Smooth muscle cell (in vitro differentiated cells): ENCODE results near the gene SH3TC1. TPM values are rescaled to one million over a fixed set of nuclear protein-coding genes. Genes with fewer than 3 reads are reported as not detected.
A peak's percentile ranks its signal among the peaks of the same experiment; 100 is the strongest.

Experiments used
- DNase-seq: peaks from one replicate; lab custom pipeline; 2025; ENCODE audit not compliant: unreplicated experiment; lab: John Stamatoyannopoulos, UW
- H2AFZ ChIP-seq: fragments of 200-600 bp; sonication (generic); 2 replicates; pipeline ENCODE4 v1.6.0; 2016; ENCODE audit warnings: antibody characterized with exemption, low read depth, mild to moderate bottlenecking
- H3F3A ChIP-seq: fragments of 200-600 bp; sonication (generic); 2 replicates; pipeline ENCODE4 v1.6.0; 2017; ENCODE audit warnings: antibody characterized with exemption, low read depth
- H3K27ac ChIP-seq: fragments of 200-600 bp; sonication (generic); 2 replicates; pipeline ENCODE4 v1.5.1; 2016; ENCODE audit warnings: low read depth, mild to moderate bottlenecking
- H3K27me3 ChIP-seq: fragments of 200-600 bp; sonication (generic); 2 replicates; pipeline ENCODE4 v1.6.1; 2016; ENCODE audit warnings: low read depth, mild to moderate bottlenecking
- H3K36me3 ChIP-seq: fragments of 200-600 bp; sonication (generic); 2 replicates; pipeline ENCODE4 v1.5.1; 2016; ENCODE audit warnings: low read depth
- H3K4me1 ChIP-seq: fragments of 200-600 bp; sonication (generic); 2 replicates; pipeline ENCODE4 v1.5.1; 2016; ENCODE audit warnings: low read depth
- H3K4me2 ChIP-seq: fragments of 200-600 bp; sonication (generic); 2 replicates; pipeline ENCODE4 v1.6.0; 2016; ENCODE audit warnings: mild to moderate bottlenecking
- H3K4me3 ChIP-seq: fragments of 200-600 bp; sonication (generic); 2 replicates; pipeline ENCODE4 v1.5.1; 2016; ENCODE audit warnings: mild to moderate bottlenecking
- H3K79me2 ChIP-seq: fragments of 200-600 bp; sonication (generic); 2 replicates; pipeline ENCODE4 v1.6.0; 2016; ENCODE audit warnings: low read depth, mild to moderate bottlenecking
- H3K9ac ChIP-seq: fragments of 200-600 bp; sonication (generic); 2 replicates; pipeline ENCODE4 v1.6.0; 2016; ENCODE audit warnings: low read depth
- H3K9me3 ChIP-seq: fragments of 200-600 bp; sonication (generic); replicated peaks from 2 replicates; pipeline ENCODE4 v1.5.1; 2016; ENCODE audit warnings: low read depth
- H4K20me1 ChIP-seq: fragments of 200-600 bp; sonication (generic); 2 replicates; pipeline ENCODE4 v1.6.0; 2016; ENCODE audit warnings: low read depth
- CTCF ChIP-seq: fragments of 200-600 bp; sonication (generic); IDR thresholded peaks from 2 replicates; pipeline ENCODE4 v1.5.1; 2017; ENCODE audit warnings: borderline replicate concordance, mild to moderate bottlenecking, antibody characterized with exemption; ENCODE audit not compliant: insufficient read depth, poor library complexity, severe bottlenecking
- WGBS: methylation state at CpG from one replicate; pipeline ENCODE4 v1.1.7; 2016; ENCODE audit warnings: low lambda C conversion rate; 5-methylcytosine and 5-hydroxymethylcytosine counted together
- polyA plus RNA-seq: library from polyadenylated mRNA; unstranded; fragments of >200 nt; fragmentation: Nextera tagmentation; extraction: Ambion mirVana; gene quantifications from 2 replicates; pipeline ENCODE4 v1.2.1, GENCODE V29; 2016
- total RNA-seq: library from RNA; depleted of rRNA; stranded (reverse); fragments of >200 nt; gene quantifications from 2 replicates; pipeline ENCODE4 v1.2.3, GENCODE V29; 2014

The SH3TC1 gene
- total and polyA plus RNA-seq, 2 experiments from 2014 or later: 7.8 to 17.7 TPM

DNA sequence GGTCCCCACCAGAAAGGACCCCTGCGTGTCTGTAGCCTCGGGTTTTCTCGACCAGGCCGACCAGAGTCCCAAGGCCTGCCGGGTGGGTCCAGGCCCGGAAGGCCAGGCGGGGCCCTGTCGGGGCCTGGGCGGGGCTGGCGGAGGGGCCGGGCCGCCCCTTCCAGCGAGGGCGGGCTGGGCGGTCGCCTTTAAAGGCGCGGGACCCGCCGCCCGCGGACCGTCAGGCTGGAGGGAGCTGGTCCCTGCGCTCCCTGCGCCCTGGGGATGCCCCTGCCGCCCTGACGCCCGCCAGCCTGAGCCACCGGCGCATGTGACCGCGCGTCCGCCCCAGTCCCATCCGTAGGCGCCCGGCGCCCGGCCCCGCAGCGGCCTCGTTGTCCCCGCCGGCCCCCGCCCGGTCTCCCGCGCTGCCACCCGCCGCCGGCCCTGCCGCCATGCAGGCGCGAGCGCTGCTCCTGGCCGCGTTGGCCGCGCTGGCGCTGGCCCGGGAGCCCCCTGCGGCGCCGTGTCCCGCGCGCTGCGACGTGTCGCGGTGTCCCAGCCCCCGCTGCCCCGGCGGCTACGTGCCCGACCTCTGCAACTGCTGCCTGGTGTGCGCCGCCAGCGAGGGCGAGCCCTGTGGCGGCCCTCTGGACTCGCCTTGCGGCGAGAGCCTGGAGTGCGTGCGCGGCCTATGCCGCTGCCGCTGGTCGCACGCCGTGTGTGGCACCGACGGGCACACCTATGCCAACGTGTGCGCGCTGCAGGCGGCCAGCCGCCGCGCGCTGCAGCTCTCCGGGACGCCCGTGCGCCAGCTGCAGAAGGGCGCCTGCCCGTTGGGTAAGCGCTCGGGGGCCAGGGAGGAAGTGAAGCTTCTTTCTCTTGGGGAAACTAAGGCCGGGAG is 70.7 kb downstream of the SH3TC1 start, which contains the start of gene HTRA3:
TSS of gene HTRA3 (plus strand) at position 220 of the 883 bp plus-strand sequence. CDS start at position 435, 215 bp downstream.
- Histone ChIP-seq H3K27ac (no peak within 1 kb of the TSS), H3F3A (peaks cover 13% of the 10 kb centered on the region), H3K4me2 (peak within 1 kb of the TSS; percentile 97), H3K79me2 (peaks cover 17% of the 10 kb centered on the region), H3K4me1 (peaks cover 17% of the 10 kb centered on the region), H3K36me3 (no peaks in the 10 kb centered on the region), H4K20me1 (peaks cover 40% of the 10 kb centered on the region), H3K4me3 (peak within 1 kb of the TSS; percentile 61), H3K9ac (peak within 1 kb of the TSS; percentile 22), H3K9me3 (no peaks in the 10 kb centered on the region), H3K27me3 (no peaks in the 10 kb centered on the region), H2AFZ (peak within 1 kb of the TSS; percentile 47)
- peak; percentile 45 for DNase-seq
- WGBS: 5% methylated on average over 54 of the region's 111 CpGs
- no peak for TF ChIP-seq CTCF

- 57% methylated on average over 11 of the region's 11 CpGs for WGBS
- H3K9me3 ChIP-seq: no peaks in the 10 kb centered on the region
- H3K79me2 ChIP-seq: peaks cover 20% of the 10 kb centered on the region
- H3F3A ChIP-seq: peaks cover 13% of the 10 kb centered on the region
- peak overlapping the region; percentile 61 for H3K4me3 ChIP-seq
- TF ChIP-seq CTCF: no peak
- no peak overlapping the region for H3K9ac ChIP-seq
- H3K4me2 ChIP-seq: peak overlapping the region; percentile 97
- DNase-seq: no peak
- no peaks in the 10 kb centered on the region for H3K27me3 ChIP-seq
- H3K27ac ChIP-seq: no peak overlapping the region
- H2AFZ ChIP-seq: no peak overlapping the region
- H4K20me1 ChIP-seq: peaks cover 44% of the 10 kb centered on the region
- no peaks in the 10 kb centered on the region for H3K36me3 ChIP-seq
- H3K4me1 ChIP-seq: peaks cover 22% of the 10 kb centered on the region
Observed at GRCh38 chr4:8270418-8270771, 71.3 kb downstream of the SH3TC1 start.

DNA sequence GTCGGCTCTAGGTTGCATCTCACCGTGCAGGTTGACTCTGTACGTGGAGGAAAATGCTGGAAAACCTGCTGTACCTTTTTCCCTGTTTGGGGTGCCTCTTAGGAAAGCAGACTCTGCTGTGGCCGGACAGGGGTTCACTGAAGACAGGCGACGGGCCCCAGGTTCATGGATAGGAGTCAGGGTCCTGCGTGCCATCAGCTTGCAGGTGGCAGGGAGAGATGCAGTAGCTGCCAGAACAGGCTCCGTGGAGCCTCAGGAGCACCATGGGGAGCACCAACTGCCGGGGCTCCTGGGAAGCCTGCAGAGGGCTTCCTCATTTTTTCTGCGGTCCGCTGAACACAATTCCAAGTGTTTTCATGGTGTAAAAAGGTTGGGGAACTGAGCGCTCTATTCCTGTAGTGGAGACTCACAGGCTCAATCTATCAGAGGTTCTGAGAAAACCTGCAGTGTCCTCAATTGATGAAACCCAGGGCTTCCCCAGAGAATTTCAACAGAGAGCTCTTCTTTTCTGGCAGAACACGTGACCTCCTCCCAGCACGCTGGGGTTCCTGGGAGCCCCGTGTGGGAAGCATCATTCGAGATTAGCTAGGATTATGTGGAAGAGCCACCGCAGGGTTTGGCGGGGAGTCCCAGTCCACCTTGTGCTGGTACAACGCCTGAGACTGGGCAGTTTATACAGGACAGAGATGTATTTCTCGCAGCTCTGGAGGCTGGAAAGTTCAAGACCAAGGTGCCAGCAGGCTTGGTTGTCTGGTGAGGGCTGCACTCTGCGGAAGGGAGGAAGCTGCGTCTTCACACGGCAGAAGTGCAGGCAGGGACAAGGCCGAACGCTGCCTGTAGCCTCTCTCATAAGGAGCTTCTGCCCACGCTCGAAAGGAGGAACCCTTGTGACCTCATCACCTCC is 72.1 kb downstream of the SH3TC1 start:
- Histone ChIP-seq H2AFZ (no peak overlapping the region), H3K27me3 (no peaks in the 10 kb centered on the region), H4K20me1 (peaks cover 48% of the 10 kb centered on the region), H3K4me3 (peak overlapping the region; percentile 61), H3K27ac (no peak overlapping the region), H3K4me1 (peaks cover 22% of the 10 kb centered on the region), H3K36me3 (no peaks in the 10 kb centered on the region), H3F3A (peaks cover 13% of the 10 kb centered on the region), H3K79me2 (peaks cover 27% of the 10 kb centered on the region), H3K9me3 (no peaks in the 10 kb centered on the region), H3K9ac (no peak overlapping the region), H3K4me2 (peak overlapping the region; percentile 97)
- DNase-seq: no peak
- WGBS: 68% methylated on average over 27 of the region's 27 CpGs
- TF ChIP-seq CTCF: no peak
